WTC11 (cell line): Measurements from ENCODE around the gene RARB. TPM values are rescaled to one million over a fixed set of nuclear protein-coding genes. Genes with fewer than 3 reads are reported as not detected.

Experiments
- ATAC-seq: fragments of 200-7000 bp; cut with Tn5 transposase; 2 replicates; pipeline ENCODE4 v1.10.0; 2021; ENCODE audit warnings: mild to moderate bottlenecking, moderate library complexity
- CTCF ChIA-PET: fragments of 300-600 bp; sonication (Branson Sonifier 250); formaldehyde crosslinking; loops from one replicate; lab custom pipeline; 2021; ENCODE audit warnings: antibody characterized with exemption; lab: Charles Lee
- POLR2A ChIA-PET: fragments of 350-600 bp; sonication (Branson Sonifier 250); formaldehyde crosslinking; loops from one replicate; lab custom pipeline; 2021; ENCODE audit warnings: antibody characterized with exemption; lab: Charles Lee
- DNase-seq: peaks from one replicate; pipeline ENCODE4 v3.0.0; 2021; ENCODE audit warnings: low spot score
- H3K27ac Mint-ChIP-seq: 2 replicates; pipeline ENCODE4 v1.8.0; 2021; ENCODE audit warnings: mixed read lengths
- H3K27me3 Mint-ChIP-seq: 2 replicates; pipeline ENCODE4 v1.8.0; 2021; ENCODE audit warnings: low read depth, mild to moderate bottlenecking, moderate library complexity, mixed read lengths
- H3K36me3 Mint-ChIP-seq: 2 replicates; pipeline ENCODE4 v1.8.0; 2021; ENCODE audit warnings: mixed read lengths
- H3K4me1 Mint-ChIP-seq: 2 replicates; pipeline ENCODE4 v1.8.0; 2022; ENCODE audit warnings: mixed read lengths
- H3K4me3 Mint-ChIP-seq: 2 replicates; pipeline ENCODE4 v1.8.0; 2021; ENCODE audit warnings: mild to moderate bottlenecking, moderate library complexity, mixed read lengths
- H3K9me3 Mint-ChIP-seq: 2 replicates; pipeline ENCODE4 v1.8.0; 2021; ENCODE audit warnings: mixed read lengths
- CREB1 ChIP-seq: sonication (generic); formaldehyde crosslinking; IDR thresholded peaks from 2 replicates; pipeline ENCODE4 v1.8.0; 2023; ENCODE audit warnings: mild to moderate bottlenecking, missing genetic modification reagents
- CREM ChIP-seq: sonication (generic); formaldehyde crosslinking; IDR thresholded peaks from 2 replicates; pipeline ENCODE4 v1.8.1; 2022; ENCODE audit warnings: mild to moderate bottlenecking, missing genetic modification reagents, moderate library complexity
- ESRRA ChIP-seq: sonication (generic); formaldehyde crosslinking; IDR thresholded peaks from 2 replicates; pipeline ENCODE4 v1.8.1; 2022; ENCODE audit warnings: mild to moderate bottlenecking, missing genetic modification reagents, borderline replicate concordance
- NFE2L1 ChIP-seq: sonication (generic); formaldehyde crosslinking; IDR thresholded peaks from 2 replicates; pipeline ENCODE4 v1.8.1; 2023; ENCODE audit warnings: missing genetic modification reagents
- OVOL2 ChIP-seq: fragments of 250-450 bp; sonication (Bioruptor Pico); IDR thresholded peaks from 2 replicates; pipeline ENCODE4 v1.9.0; 2021; ENCODE audit warnings: mild to moderate bottlenecking, borderline replicate concordance
- RELA ChIP-seq: sonication (generic); formaldehyde crosslinking; IDR thresholded peaks from 2 replicates; pipeline ENCODE4 v1.8.1; 2022; ENCODE audit warnings: missing genetic modification reagents, mild to moderate bottlenecking, borderline replicate concordance
- SP1 ChIP-seq: sonication (generic); formaldehyde crosslinking; conservative IDR thresholded peaks from 2 replicates; pipeline ENCODE4 v1.8.1; 2022; ENCODE audit warnings: missing genetic modification reagents
- TEAD1 ChIP-seq: sonication (generic); formaldehyde crosslinking; IDR thresholded peaks from 2 replicates; pipeline ENCODE4 v1.8.0; 2022; ENCODE audit warnings: mild to moderate bottlenecking, missing genetic modification reagents
- ZNF121 ChIP-seq: sonication (generic); formaldehyde crosslinking; IDR thresholded peaks from 2 replicates; pipeline ENCODE4 v1.8.0; 2023; ENCODE audit warnings: missing genetic modification reagents
- ZNF396 ChIP-seq: fragments of 250-450 bp; sonication (Bioruptor Pico); IDR thresholded peaks from 2 replicates; pipeline ENCODE4 v1.8.0; 2021; ENCODE audit warnings: mild to moderate bottlenecking, moderate library complexity, borderline replicate concordance
- total RNA-seq: library from RNA; stranded (reverse); gene quantifications from 3 replicates; pipeline ENCODE4 v1.2.3, GENCODE V29; 2021
- TF ChIP-seq, protein P1 (sequence below): sonication (generic); formaldehyde crosslinking; IDR thresholded peaks from 2 replicates; pipeline ENCODE4 v1.8.1; 2022; ENCODE audit warnings: low read depth, mild to moderate bottlenecking, moderate library complexity, missing genetic modification reagents, borderline replicate concordance
- TF ChIP-seq, protein P2 (sequence below): fragments of 200-600 bp; IDR thresholded peaks from 2 replicates; pipeline ENCODE4 v1.8.0; 2022; ENCODE audit warnings: antibody characterized with exemption
- TF ChIP-seq, protein P3 (sequence below): sonication (generic); formaldehyde crosslinking; conservative IDR thresholded peaks from 2 replicates; pipeline ENCODE4 v1.8.1; 2022; ENCODE audit warnings: mild to moderate bottlenecking, missing genetic modification reagents
- TF ChIP-seq, protein P4 (sequence below): fragments of 250-450 bp; sonication (Bioruptor Pico); conservative IDR thresholded peaks from 2 replicates; pipeline ENCODE4 v1.9.0; 2021; ENCODE audit warnings: mild to moderate bottlenecking
- TF ChIP-seq, protein P5 (sequence below): sonication (generic); formaldehyde crosslinking; conservative IDR thresholded peaks from 2 replicates; pipeline ENCODE4 v1.8.1; 2023; ENCODE audit warnings: mild to moderate bottlenecking, low read depth, missing genetic modification reagents, moderate library complexity
- TF ChIP-seq, protein P6 (sequence below): sonication (generic); formaldehyde crosslinking; IDR thresholded peaks from 2 replicates; pipeline ENCODE4 v1.8.1; 2023; ENCODE audit warnings: mild to moderate bottlenecking, missing genetic modification reagents
- TF ChIP-seq, protein P7 (sequence below): sonication (generic); formaldehyde crosslinking; IDR thresholded peaks from 2 replicates; pipeline ENCODE4 v1.8.0; 2023; ENCODE audit warnings: mild to moderate bottlenecking, missing genetic modification reagents
- TF ChIP-seq, protein P8 (sequence below): fragments of 250-450 bp; sonication (Bioruptor Pico); IDR thresholded peaks from 2 replicates; pipeline ENCODE4 v1.9.0; 2021; ENCODE audit warnings: mild to moderate bottlenecking

The RARB gene
- total RNA-seq, 1 experiment from 2014 or later: not detected

DNA sequence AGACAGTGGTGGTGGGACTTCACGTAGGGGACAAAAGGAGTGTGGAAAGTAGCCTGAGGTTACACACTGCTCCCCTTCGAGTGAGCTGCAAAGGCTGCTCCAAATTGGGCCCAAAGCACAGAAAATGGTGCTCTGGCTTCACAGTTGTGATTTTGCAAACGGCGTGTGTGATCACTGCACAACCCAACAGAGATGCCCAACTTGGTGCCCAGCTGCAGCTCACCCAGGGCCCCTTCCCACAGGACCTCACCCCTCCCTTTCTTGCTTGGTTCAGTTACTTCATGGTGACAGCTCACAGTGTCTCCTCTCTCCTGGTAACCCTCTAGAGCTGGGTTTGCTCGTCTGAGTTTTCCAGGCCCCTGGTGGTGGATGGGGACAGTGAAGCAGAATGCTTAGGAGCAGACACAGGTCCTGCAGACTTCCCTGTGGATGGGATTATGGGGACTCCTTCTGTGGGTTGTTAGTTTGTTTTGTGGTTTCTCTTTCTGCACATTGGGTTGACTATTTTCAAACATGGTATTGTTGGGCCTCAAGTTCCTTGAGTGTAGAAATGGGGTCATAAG, 138.4 kb downstream of the RARB start:
- TF ChIP-seq NFE2L1 (CRISPR knock-in tag) (no peak), CREB1 (CRISPR knock-in tag) (no peak)
- TF ChIP-seq, protein P1, sequence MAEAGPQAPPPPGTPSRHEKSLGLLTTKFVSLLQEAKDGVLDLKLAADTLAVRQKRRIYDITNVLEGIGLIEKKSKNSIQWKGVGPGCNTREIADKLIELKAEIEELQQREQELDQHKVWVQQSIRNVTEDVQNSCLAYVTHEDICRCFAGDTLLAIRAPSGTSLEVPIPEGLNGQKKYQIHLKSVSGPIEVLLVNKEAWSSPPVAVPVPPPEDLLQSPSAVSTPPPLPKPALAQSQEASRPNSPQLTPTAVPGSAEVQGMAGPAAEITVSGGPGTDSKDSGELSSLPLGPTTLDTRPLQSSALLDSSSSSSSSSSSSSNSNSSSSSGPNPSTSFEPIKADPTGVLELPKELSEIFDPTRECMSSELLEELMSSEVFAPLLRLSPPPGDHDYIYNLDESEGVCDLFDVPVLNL (CRISPR knock-in tag): no peak
- TF ChIP-seq, protein P2, sequence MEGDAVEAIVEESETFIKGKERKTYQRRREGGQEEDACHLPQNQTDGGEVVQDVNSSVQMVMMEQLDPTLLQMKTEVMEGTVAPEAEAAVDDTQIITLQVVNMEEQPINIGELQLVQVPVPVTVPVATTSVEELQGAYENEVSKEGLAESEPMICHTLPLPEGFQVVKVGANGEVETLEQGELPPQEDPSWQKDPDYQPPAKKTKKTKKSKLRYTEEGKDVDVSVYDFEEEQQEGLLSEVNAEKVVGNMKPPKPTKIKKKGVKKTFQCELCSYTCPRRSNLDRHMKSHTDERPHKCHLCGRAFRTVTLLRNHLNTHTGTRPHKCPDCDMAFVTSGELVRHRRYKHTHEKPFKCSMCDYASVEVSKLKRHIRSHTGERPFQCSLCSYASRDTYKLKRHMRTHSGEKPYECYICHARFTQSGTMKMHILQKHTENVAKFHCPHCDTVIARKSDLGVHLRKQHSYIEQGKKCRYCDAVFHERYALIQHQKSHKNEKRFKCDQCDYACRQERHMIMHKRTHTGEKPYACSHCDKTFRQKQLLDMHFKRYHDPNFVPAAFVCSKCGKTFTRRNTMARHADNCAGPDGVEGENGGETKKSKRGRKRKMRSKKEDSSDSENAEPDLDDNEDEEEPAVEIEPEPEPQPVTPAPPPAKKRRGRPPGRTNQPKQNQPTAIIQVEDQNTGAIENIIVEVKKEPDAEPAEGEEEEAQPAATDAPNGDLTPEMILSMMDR: 0 out of 2 replicates have a peak, but pooled peaks have one; percentile 15
- TF ChIP-seq, protein P3, sequence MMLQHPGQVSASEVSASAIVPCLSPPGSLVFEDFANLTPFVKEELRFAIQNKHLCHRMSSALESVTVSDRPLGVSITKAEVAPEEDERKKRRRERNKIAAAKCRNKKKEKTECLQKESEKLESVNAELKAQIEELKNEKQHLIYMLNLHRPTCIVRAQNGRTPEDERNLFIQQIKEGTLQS: no peak
- TF ChIP-seq, protein P4, sequence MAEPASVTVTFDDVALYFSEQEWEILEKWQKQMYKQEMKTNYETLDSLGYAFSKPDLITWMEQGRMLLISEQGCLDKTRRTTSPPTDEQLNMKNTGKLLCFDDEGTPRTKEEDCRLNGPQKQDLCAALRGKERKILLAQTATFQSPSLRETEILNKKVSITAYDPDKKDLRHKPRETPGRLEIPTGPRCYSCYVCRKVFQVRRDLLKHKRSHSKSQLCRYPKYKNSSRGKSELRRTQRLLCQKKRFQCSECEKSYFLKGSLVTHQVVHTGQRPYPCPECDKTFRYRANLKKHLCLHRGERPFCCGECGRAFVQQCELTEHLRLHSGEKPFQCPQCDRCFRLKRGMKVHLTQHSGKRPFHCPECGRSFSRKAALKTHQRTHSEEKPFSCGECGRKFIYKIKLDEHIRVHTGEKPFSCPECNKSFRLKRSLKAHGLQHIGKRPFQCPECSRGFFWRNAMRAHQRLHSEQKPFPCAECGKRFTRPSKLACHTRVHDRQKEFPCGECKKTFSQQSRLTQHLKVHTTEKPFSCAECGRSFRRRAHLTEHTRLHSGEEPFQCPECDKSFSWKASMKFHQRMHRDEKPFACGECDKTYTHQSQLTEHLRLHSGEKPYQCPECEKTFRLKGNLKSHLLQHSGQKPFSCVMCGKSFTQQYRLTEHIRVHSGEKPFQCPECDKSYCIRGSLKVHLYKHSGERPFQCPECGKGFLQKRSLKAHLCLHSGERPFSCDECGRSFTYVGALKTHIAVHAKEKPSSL (CRISPR knock-in tag): no peak
- TF ChIP-seq, protein P5, sequence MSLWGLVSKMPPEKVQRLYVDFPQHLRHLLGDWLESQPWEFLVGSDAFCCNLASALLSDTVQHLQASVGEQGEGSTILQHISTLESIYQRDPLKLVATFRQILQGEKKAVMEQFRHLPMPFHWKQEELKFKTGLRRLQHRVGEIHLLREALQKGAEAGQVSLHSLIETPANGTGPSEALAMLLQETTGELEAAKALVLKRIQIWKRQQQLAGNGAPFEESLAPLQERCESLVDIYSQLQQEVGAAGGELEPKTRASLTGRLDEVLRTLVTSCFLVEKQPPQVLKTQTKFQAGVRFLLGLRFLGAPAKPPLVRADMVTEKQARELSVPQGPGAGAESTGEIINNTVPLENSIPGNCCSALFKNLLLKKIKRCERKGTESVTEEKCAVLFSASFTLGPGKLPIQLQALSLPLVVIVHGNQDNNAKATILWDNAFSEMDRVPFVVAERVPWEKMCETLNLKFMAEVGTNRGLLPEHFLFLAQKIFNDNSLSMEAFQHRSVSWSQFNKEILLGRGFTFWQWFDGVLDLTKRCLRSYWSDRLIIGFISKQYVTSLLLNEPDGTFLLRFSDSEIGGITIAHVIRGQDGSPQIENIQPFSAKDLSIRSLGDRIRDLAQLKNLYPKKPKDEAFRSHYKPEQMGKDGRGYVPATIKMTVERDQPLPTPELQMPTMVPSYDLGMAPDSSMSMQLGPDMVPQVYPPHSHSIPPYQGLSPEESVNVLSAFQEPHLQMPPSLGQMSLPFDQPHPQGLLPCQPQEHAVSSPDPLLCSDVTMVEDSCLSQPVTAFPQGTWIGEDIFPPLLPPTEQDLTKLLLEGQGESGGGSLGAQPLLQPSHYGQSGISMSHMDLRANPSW (CRISPR knock-in tag): no peak
- Mint-ChIP-seq H3K4me1 (no peaks in the 10 kb centered on the region), H3K4me3 (no peak overlapping the region), H3K27ac (no peak overlapping the region), H3K27me3 (no peaks in the 10 kb centered on the region), H3K36me3 (no peaks in the 10 kb centered on the region), H3K9me3 (no peaks in the 10 kb centered on the region)
- CTCF ChIA-PET: interaction anchor here (0.6 to 1.4 kb wide), 7 partner anchors 9 to 533 kb away, joined by 3 to 8 read pairs (median 3); no protein-coding TSS in a partner anchor
- ATAC-seq (peak; percentile 92), DNase-seq (peak; percentile 23)
- POLR2A ChIA-PET: interaction anchor here (0.5 kb wide), 1 partner anchor 1465 kb away, joined by 7 read pairs; no protein-coding TSS in a partner anchor

DNA sequence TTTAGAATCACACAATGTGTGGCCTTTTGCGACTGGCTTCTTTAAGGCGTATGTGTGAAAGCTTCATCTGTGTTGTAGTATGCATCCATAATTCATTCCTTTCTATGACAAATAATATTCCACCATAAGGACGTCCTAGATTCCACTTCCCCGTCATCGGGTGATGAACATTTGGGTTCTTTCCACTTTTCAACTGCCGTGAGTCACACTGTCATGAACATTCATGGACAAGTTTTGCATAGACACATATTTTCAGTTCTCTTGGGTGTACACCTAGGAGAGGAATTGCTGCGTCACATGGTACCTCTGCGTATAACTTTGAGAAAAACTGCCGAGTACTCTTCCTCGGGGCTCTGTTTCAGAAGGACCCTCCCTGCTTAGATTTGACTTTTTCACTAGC, 139.3 kb downstream of the RARB start:
- CTCF ChIA-PET: interaction anchor here (0.6 to 1.4 kb wide), 2 partner anchors 27 to 534 kb away, joined by 3 to 5 read pairs; no protein-coding TSS in a partner anchor
- POLR2A ChIA-PET: no interaction called here
- no peak overlapping the region for H3K27ac Mint-ChIP-seq
- no peaks in the 10 kb centered on the region for H3K27me3 Mint-ChIP-seq
- ATAC-seq (no peak), DNase-seq (no peak)
- H3K4me3 Mint-ChIP-seq: no peak overlapping the region
- H3K4me1 Mint-ChIP-seq: no peaks in the 10 kb centered on the region
- no peaks in the 10 kb centered on the region for H3K9me3 Mint-ChIP-seq
- H3K36me3 Mint-ChIP-seq: no peaks in the 10 kb centered on the region
- TF ChIP-seq, protein P6, sequence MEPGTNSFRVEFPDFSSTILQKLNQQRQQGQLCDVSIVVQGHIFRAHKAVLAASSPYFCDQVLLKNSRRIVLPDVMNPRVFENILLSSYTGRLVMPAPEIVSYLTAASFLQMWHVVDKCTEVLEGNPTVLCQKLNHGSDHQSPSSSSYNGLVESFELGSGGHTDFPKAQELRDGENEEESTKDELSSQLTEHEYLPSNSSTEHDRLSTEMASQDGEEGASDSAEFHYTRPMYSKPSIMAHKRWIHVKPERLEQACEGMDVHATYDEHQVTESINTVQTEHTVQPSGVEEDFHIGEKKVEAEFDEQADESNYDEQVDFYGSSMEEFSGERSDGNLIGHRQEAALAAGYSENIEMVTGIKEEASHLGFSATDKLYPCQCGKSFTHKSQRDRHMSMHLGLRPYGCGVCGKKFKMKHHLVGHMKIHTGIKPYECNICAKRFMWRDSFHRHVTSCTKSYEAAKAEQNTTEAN (CRISPR knock-in tag): no peak
- no peak for TF ChIP-seq ZNF396 (CRISPR knock-in tag)
- TF ChIP-seq OVOL2 (CRISPR knock-in tag): no peak
- TF ChIP-seq RELA (CRISPR knock-in tag): no peak
- no peak for TF ChIP-seq NFE2L1 (CRISPR knock-in tag)
- TF ChIP-seq, protein P7, sequence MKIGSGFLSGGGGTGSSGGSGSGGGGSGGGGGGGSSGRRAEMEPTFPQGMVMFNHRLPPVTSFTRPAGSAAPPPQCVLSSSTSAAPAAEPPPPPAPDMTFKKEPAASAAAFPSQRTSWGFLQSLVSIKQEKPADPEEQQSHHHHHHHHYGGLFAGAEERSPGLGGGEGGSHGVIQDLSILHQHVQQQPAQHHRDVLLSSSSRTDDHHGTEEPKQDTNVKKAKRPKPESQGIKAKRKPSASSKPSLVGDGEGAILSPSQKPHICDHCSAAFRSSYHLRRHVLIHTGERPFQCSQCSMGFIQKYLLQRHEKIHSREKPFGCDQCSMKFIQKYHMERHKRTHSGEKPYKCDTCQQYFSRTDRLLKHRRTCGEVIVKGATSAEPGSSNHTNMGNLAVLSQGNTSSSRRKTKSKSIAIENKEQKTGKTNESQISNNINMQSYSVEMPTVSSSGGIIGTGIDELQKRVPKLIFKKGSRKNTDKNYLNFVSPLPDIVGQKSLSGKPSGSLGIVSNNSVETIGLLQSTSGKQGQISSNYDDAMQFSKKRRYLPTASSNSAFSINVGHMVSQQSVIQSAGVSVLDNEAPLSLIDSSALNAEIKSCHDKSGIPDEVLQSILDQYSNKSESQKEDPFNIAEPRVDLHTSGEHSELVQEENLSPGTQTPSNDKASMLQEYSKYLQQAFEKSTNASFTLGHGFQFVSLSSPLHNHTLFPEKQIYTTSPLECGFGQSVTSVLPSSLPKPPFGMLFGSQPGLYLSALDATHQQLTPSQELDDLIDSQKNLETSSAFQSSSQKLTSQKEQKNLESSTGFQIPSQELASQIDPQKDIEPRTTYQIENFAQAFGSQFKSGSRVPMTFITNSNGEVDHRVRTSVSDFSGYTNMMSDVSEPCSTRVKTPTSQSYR: no peak
- TF ChIP-seq ESRRA: no peak
- TF ChIP-seq CREM: no peak
- TF ChIP-seq, protein P8, sequence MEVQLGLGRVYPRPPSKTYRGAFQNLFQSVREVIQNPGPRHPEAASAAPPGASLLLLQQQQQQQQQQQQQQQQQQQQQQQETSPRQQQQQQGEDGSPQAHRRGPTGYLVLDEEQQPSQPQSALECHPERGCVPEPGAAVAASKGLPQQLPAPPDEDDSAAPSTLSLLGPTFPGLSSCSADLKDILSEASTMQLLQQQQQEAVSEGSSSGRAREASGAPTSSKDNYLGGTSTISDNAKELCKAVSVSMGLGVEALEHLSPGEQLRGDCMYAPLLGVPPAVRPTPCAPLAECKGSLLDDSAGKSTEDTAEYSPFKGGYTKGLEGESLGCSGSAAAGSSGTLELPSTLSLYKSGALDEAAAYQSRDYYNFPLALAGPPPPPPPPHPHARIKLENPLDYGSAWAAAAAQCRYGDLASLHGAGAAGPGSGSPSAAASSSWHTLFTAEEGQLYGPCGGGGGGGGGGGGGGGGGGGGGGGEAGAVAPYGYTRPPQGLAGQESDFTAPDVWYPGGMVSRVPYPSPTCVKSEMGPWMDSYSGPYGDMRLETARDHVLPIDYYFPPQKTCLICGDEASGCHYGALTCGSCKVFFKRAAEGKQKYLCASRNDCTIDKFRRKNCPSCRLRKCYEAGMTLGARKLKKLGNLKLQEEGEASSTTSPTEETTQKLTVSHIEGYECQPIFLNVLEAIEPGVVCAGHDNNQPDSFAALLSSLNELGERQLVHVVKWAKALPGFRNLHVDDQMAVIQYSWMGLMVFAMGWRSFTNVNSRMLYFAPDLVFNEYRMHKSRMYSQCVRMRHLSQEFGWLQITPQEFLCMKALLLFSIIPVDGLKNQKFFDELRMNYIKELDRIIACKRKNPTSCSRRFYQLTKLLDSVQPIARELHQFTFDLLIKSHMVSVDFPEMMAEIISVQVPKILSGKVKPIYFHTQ: no peak
- no peak for TF ChIP-seq SP1 (CRISPR knock-in tag)
- no peak for TF ChIP-seq ZNF121 (CRISPR knock-in tag)
- TF ChIP-seq TEAD1: no peak
